Measurements from ENCODE around the gene PIK3C2A. TPM values are rescaled to one million over a fixed set of nuclear protein-coding genes. Genes with fewer than 3 reads are reported as not detected.

PIK3C2A gene
- polyA plus RNA-seq, 2 of the 4 experiments (the other 2 are of a cell fraction), result 30.7 to 51.0 TPM

- TF ChIP-seq, protein P1, sequence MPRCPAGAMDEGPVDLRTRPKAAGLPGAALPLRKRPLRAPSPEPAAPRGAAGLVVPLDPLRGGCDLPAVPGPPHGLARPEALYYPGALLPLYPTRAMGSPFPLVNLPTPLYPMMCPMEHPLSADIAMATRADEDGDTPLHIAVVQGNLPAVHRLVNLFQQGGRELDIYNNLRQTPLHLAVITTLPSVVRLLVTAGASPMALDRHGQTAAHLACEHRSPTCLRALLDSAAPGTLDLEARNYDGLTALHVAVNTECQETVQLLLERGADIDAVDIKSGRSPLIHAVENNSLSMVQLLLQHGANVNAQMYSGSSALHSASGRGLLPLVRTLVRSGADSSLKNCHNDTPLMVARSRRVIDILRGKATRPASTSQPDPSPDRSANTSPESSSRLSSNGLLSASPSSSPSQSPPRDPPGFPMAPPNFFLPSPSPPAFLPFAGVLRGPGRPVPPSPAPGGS (IDR thresholded peaks at IDR 0.05), result no peak
- TF ChIP-seq CBX8 (IDR thresholded peaks at IDR 0.05) (no peak), EP300 (IDR thresholded peaks at IDR 0.05) (no peak)
Observed at GRCh38 chr11:17159441-17159840, 48.3 kb downstream of the PIK3C2A start (continued).

Other genes starting within 250 kb of the PIK3C2A start
- gene PLEKHA7, start 193.6 kb downstream of the PIK3C2A start, polyA plus RNA-seq (2011; rRNA removed), result 8.7 and 15.3 TPM in 2 replicates
- 12.8 to 13.9 TPM (median 13.8 TPM) in 3 replicates for gene PLEKHA7, start 193.6 kb downstream of the PIK3C2A start, polyA plus RNA-seq (2017; fragmentation: RNase III; extraction: RNeasy Plus Mini Kit Qiagen cat#74134 plus additional on column Dnase treatment)
- 943 and 1,343 TPM in 2 replicates for gene RPS13, start 130.3 kb downstream of the PIK3C2A start, polyA plus RNA-seq (2011; rRNA removed)
- gene RPS13, start 130.3 kb downstream of the PIK3C2A start, polyA plus RNA-seq (2017; fragmentation: RNase III; extraction: RNeasy Plus Mini Kit Qiagen cat#74134 plus additional on column Dnase treatment), result 2,084 to 2,209 TPM (median 2,182 TPM) in 3 replicates
- gene NUCB2, start 68.8 kb upstream of the PIK3C2A start, polyA plus RNA-seq (2011; rRNA removed), result 78.5 and 92.5 TPM in 2 replicates
- gene NUCB2, start 68.8 kb upstream of the PIK3C2A start, polyA plus RNA-seq (2017; fragmentation: RNase III; extraction: RNeasy Plus Mini Kit Qiagen cat#74134 plus additional on column Dnase treatment), result 34.6 to 38.4 TPM (median 36.7 TPM) in 3 replicates
- gene NCR3LG1, start 143.8 kb upstream of the PIK3C2A start, polyA plus RNA-seq (2011; rRNA removed), result 2.4 and 3.3 TPM in 2 replicates
- 1.1 to 1.4 TPM (median 1.3 TPM) in 3 replicates for gene NCR3LG1, start 143.8 kb upstream of the PIK3C2A start, polyA plus RNA-seq (2017; fragmentation: RNase III; extraction: RNeasy Plus Mini Kit Qiagen cat#74134 plus additional on column Dnase treatment)
- gene KCNJ11, start 180.7 kb upstream of the PIK3C2A start, polyA plus RNA-seq (2011; rRNA removed), result 0.18 and 0.29 TPM in 2 replicates
- gene KCNJ11, start 180.7 kb upstream of the PIK3C2A start, polyA plus RNA-seq (2017; fragmentation: RNase III; extraction: RNeasy Plus Mini Kit Qiagen cat#74134 plus additional on column Dnase treatment), result 0.41 to 0.69 TPM (median 0.53 TPM) in 3 replicates